ENCODE data around the gene SULF2. TPM values are rescaled to one million over a fixed set of nuclear protein-coding genes. Genes with fewer than 3 reads are reported as not detected.

SULF2 gene
- total RNA-seq, 2 donors from 2014 or later, result 9.1 to 34.3 TPM

GRCh38 chr20:47788741-47789080 is 3.4 kb upstream of the SULF2 start:
- H3K36me3 ChIP-seq (replicated peaks in 1 of 2; ENCODE audit: insufficient read depth in 1 of 2, low read depth in 2 of 2), result no peaks in the 10 kb centered on the region
- no peak overlapping the region for H3K27ac ChIP-seq
- H3K4me1 ChIP-seq, result peaks cover 23% of the 10 kb centered on the region
- DNase-seq (no peak), ATAC-seq (no peak)
- peaks cover 0 to 12% of the 10 kb centered on the region in 2 donors for H3K27me3 ChIP-seq
- intact Hi-C loops (cut with DNase I), result loop anchor here (10.0 kb wide), 1 partner anchor 836 kb away; no protein-coding TSS in a partner anchor
- TF ChIP-seq CTCF (IDR thresholded peaks at IDR 0.05) (no peak), POLR2A (IDR thresholded peaks at IDR 0.05) (no peak)
- no peak overlapping the region for H3K4me3 ChIP-seq
- 60 to 68% methylated on average over 11 of the region's 11 CpGs for WGBS, 2 donors
- H3K9me3 ChIP-seq, result no peaks in the 10 kb centered on the region

GRCh38 chr20:47786765-47787107 is 1.5 kb upstream of the SULF2 start:
- no peak overlapping the region for H3K27ac ChIP-seq
- H3K27me3 ChIP-seq, result peaks cover 0 to 12% of the 10 kb centered on the region in 2 donors
- H3K36me3 ChIP-seq (replicated peaks in 1 of 2; ENCODE audit: insufficient read depth in 1 of 2, low read depth in 2 of 2), result no peaks in the 10 kb centered on the region
- no peak for ATAC-seq
- H3K4me1 ChIP-seq, result peaks cover 23% of the 10 kb centered on the region
- H3K9me3 ChIP-seq, result no peaks in the 10 kb centered on the region
- intact Hi-C loops (cut with DNase I), result loop anchor here (10.0 kb wide), 1 partner anchor 838 kb away; no protein-coding TSS in a partner anchor
- no peak for DNase-seq
- WGBS, 2 donors, result 12 to 16% methylated on average over 6 of the region's 6 CpGs
- no peak overlapping the region for H3K4me3 ChIP-seq
- peak in 1 of 7 experiments; percentile 12 for TF ChIP-seq CTCF (IDR thresholded peaks at IDR 0.05)
- no peak for TF ChIP-seq POLR2A (IDR thresholded peaks at IDR 0.05)

- peak in 6 of 7 experiments; percentile 20 to 60 (median 46) for TF ChIP-seq CTCF (IDR thresholded peaks at IDR 0.05)
- peak in 1 of 3 donors; percentile 24 for TF ChIP-seq POLR2A (IDR thresholded peaks at IDR 0.05)
- Histone ChIP-seq H3K4me1 (peaks cover 23% of the 10 kb centered on the region), H3K36me3 (replicated peaks in 1 of 2; ENCODE audit: insufficient read depth in 1 of 2, low read depth in 2 of 2) (no peaks in the 10 kb centered on the region)
These were observed 828 bp upstream of the SULF2 start for GRCh38 chr20:47785854-47786764.

GRCh38 chr20:47784599-47785310 is 526 bp downstream of the SULF2 start:
- Histone ChIP-seq H3K9me3 (no peaks in the 10 kb centered on the region), H3K4me3 (no peak overlapping the region), H3K27me3 (peaks cover 0 to 12% of the 10 kb centered on the region in 2 donors), H3K4me1 (peaks cover 23% of the 10 kb centered on the region), H3K36me3 (replicated peaks in 1 of 2; ENCODE audit: insufficient read depth in 1 of 2, low read depth in 2 of 2) (no peaks in the 10 kb centered on the region), H3K27ac (no peak overlapping the region)
- intact Hi-C loops (cut with DNase I), result loop anchor here (10.0 kb wide), 1 partner anchor 840 kb away; no protein-coding TSS in a partner anchor
- 1 to 2% methylated on average over 14 to 48 of the region's 69 CpGs for WGBS, 2 donors
- TF ChIP-seq POLR2A (IDR thresholded peaks at IDR 0.05) (no peak), CTCF (IDR thresholded peaks at IDR 0.05) (peak in 1 of 7 experiments; percentile 14)
- ATAC-seq, result peak; percentile 32
- DNase-seq, result no peak

More at GRCh38 chr20:47785854-47786764, 828 bp upstream of the SULF2 start:
- DNase-seq, result peak; percentile 41 to 59 (median 46)
- Histone ChIP-seq H3K27me3 (peaks cover 0 to 12% of the 10 kb centered on the region in 2 donors), H3K27ac (peak overlapping the region in 2 of 4 donors; percentile 35 to 48), H3K4me3 (no peak overlapping the region), H3K9me3 (no peaks in the 10 kb centered on the region)
- WGBS, 2 donors, result 0 to 1% methylated on average over 39 to 86 of the region's 86 CpGs
- ATAC-seq, result peak; percentile 71
- intact Hi-C loops (cut with DNase I), result loop anchor here (10.0 kb wide), 1 partner anchor 839 kb away; no protein-coding TSS in a partner anchor

Measured in body of pancreas (tissue), 4 donors.